LNCaP clone FGC (cell line): Measurements from ENCODE around the gene MACROD1.

ENCODE experiments used
- DNase-seq: peaks from one replicate; pipeline ENCODE4 v3.0.0-alpha.2; 2011; ENCODE audit warnings: low read depth
- H3K4me3 ChIP-seq: 2 replicates; pipeline ENCODE4 v1.5.1; 2011; ENCODE audit warnings: mild to moderate bottlenecking, low read depth, low read length, control low read depth
- TF ChIP-seq, protein P1 (sequence below): IDR thresholded peaks from 2 replicates; pipeline ENCODE4 v1.5.1; 2012; ENCODE audit warnings: mild to moderate bottlenecking; ENCODE audit not compliant: control insufficient read depth, insufficient read depth; ENCODE audit errors: extremely low read depth

Gene MACROD1

GRCh38 chr11:64135711-64136110 lies 30.2 kb downstream of the MACROD1 start:
- TF ChIP-seq, protein P1, sequence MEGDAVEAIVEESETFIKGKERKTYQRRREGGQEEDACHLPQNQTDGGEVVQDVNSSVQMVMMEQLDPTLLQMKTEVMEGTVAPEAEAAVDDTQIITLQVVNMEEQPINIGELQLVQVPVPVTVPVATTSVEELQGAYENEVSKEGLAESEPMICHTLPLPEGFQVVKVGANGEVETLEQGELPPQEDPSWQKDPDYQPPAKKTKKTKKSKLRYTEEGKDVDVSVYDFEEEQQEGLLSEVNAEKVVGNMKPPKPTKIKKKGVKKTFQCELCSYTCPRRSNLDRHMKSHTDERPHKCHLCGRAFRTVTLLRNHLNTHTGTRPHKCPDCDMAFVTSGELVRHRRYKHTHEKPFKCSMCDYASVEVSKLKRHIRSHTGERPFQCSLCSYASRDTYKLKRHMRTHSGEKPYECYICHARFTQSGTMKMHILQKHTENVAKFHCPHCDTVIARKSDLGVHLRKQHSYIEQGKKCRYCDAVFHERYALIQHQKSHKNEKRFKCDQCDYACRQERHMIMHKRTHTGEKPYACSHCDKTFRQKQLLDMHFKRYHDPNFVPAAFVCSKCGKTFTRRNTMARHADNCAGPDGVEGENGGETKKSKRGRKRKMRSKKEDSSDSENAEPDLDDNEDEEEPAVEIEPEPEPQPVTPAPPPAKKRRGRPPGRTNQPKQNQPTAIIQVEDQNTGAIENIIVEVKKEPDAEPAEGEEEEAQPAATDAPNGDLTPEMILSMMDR: no peak
- H3K4me3 ChIP-seq: no peak overlapping the region

GRCh38 chr11:64134963-64135362 lies 30.9 kb downstream of the MACROD1 start:
- DNase-seq: no peak
- TF ChIP-seq, protein P1: no peak
- H3K4me3 ChIP-seq: no peak overlapping the region

More at GRCh38 chr11:64135711-64136110, 30.2 kb downstream of the MACROD1 start:
- no peak for DNase-seq

DNA sequence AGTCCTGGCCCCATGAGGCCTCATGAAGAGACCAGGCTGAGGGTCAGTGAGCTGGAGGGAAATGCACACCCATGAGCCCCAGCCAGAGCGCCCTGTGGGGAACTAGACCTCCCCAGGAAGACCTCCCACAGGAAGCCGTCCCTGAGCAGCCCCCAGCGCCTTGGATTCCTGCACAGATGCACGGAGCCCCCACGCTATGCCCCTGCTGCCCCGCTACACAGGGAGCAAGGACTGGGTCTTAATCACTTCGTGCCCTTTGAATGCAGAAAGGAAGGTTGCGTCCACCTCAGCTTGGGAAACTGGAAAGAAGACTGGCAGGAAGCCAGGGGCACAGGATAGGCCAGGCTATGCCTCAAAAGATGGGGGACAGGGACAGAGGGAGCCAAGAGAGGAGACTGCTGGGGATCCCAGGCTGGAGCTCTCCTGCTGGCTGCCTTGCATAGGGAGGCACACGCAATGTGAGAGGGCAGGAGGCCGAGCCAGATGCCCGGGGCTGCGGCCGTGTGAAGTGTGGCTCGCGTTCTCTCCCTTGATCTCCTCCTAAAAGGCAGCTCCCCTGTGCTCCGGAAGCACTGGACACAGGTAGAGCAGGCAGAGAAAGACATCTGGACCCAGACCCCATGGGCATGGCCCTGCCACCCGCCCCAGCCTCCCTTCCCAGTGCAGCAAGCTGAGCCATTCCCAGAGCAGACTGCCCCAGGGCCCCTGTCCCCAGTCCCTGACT lies 32.8 kb downstream of the MACROD1 start:
- DNase-seq: no peak
- TF ChIP-seq, protein P1: no peak
- no peak overlapping the region for H3K4me3 ChIP-seq

DNA sequence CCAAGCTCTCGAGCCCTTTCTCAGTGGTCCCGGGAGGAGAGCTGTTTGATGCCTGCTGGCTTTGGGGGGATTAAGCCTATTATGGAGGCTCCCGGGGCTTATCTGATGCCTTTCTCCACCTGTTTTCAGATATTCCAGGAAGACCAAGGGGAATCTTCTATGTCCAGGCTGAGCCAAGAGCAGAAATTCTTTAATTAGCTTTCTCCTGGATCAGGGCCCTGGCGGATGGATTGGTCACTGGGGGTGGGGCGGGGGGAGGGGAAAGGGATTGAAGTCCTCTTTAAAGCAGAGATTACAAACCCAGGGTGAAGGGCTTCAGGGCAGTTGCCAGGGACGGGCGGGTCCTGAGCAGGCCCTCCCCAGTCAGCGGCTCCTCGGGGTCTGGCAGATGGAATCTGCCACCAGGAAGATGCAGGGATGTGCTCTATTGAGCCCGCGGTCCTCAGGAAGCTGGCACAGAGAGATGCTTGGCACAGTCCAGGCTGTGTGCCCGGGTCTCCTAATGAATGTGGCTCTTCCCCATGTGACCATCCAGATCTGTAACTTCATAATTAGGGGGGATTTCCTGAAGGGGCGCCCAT lies 33.6 kb downstream of the MACROD1 start:
- no peak for DNase-seq

GRCh38 chr11:64131683-64132190 lies 34.2 kb downstream of the MACROD1 start:
- no peak for DNase-seq
- no peak overlapping the region for H3K4me3 ChIP-seq
- TF ChIP-seq, protein P1: no peak

More for the DNA sequence above, 33.6 kb downstream of the MACROD1 start:
- H3K4me3 ChIP-seq: no peak overlapping the region
- TF ChIP-seq, protein P1: no peak

- peak; percentile 76 for DNase-seq
- TF ChIP-seq, protein P1: no peak
- no peak overlapping the region; the same call in 1 of the 2 replicates for H3K4me3 ChIP-seq
Measured at GRCh38 chr11:64130618-64131017, 35.3 kb downstream of the MACROD1 start.

- no peak overlapping the region for H3K4me3 ChIP-seq
- no peak for DNase-seq
- TF ChIP-seq, protein P1: no peak
Measured at GRCh38 chr11:64129403-64129802, 36.5 kb downstream of the MACROD1 start.
